Upper lobe of right lung (tissue), 1 donor: ENCODE results near the gene CHST15. TPM values are rescaled to one million over a fixed set of nuclear protein-coding genes. Genes with fewer than 3 reads are reported as not detected.

Experiments
- ATAC-seq: fragments of 200-7000 bp; cut with Tn5 transposase; one replicate; pipeline ENCODE4 v1.9.1; 2020; ENCODE audit warnings: mild to moderate bottlenecking, moderate library complexity
- DNase-seq: peaks from one replicate; pipeline ENCODE4 v3.0.0-alpha.2; 2020
- H3K27ac ChIP-seq: fragments of 200-600 bp; one replicate; pipeline ENCODE4 v1.8.0; 2022
- H3K27me3 ChIP-seq: fragments of 200-600 bp; one replicate; pipeline ENCODE4 v1.8.0; 2022; ENCODE audit warnings: mild to moderate bottlenecking
- H3K36me3 ChIP-seq: fragments of 200-600 bp; one replicate; pipeline ENCODE4 v1.8.0; 2022
- H3K4me1 ChIP-seq: fragments of 200-600 bp; one replicate; pipeline ENCODE4 v1.8.0; 2022
- H3K4me3 ChIP-seq: fragments of 200-600 bp; one replicate; pipeline ENCODE4 v1.8.0; 2022; ENCODE audit warnings: mild to moderate bottlenecking
- H3K9me3 ChIP-seq: fragments of 200-600 bp; one replicate; pipeline ENCODE4 v1.8.0; 2022
- intact Hi-C: fragments of 100-400 bp; cut with DNase I; formaldehyde crosslinking; loops from one replicate; pipeline ENCODE4 v1.11.0; 2022
- total RNA-seq: library from RNA; stranded (reverse); fragmentation: NEBNext Ultra II Directional; extraction: Animal tissue kit (Norgen Biotek cat#: 25700); gene quantifications from one replicate; pipeline ENCODE4 v1.2.1, GENCODE V29; 2021
- TF ChIP-seq, protein P1 (sequence below): fragments of 200-600 bp; IDR thresholded peaks from one replicate; pipeline ENCODE4 v1.8.0; 2022; ENCODE audit warnings: antibody characterized with exemption
- donor health status: DM: no; HTN: yes; CAD: no; lungs with severe emphysema.

CHST15 gene
- total RNA-seq, 1 donor from 2014 or later = 49.2 TPM

DNA sequence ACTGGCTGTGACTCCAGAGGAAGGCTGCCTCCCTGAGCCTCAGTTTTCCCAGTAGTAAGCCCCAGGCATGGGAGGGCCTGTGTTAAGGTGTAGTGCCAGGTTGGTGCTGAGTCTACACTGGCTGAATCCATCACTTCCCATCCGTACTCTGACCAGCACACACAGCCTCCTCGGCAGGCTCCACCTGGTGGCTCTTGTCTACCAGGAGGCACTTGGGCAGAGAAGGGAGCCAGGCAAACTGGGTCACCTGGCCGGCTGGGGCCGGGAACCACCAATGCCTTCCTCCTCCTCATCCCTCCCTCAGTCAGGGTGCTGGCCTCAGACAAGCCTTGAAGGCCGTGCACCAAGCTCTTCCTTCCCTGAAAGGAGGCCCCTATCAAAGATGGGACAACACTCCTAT, 75.7 kb downstream of the CHST15 start:
- DNase-seq (no peak), ATAC-seq (no peak)
- no peak overlapping the region for H3K4me3 ChIP-seq
- no peak overlapping the region for H3K27ac ChIP-seq
- H3K4me1 ChIP-seq = no peaks in the 10 kb centered on the region
- no peaks in the 10 kb centered on the region for H3K27me3 ChIP-seq
- intact Hi-C loops = no loop called here
- TF ChIP-seq, protein P1, sequence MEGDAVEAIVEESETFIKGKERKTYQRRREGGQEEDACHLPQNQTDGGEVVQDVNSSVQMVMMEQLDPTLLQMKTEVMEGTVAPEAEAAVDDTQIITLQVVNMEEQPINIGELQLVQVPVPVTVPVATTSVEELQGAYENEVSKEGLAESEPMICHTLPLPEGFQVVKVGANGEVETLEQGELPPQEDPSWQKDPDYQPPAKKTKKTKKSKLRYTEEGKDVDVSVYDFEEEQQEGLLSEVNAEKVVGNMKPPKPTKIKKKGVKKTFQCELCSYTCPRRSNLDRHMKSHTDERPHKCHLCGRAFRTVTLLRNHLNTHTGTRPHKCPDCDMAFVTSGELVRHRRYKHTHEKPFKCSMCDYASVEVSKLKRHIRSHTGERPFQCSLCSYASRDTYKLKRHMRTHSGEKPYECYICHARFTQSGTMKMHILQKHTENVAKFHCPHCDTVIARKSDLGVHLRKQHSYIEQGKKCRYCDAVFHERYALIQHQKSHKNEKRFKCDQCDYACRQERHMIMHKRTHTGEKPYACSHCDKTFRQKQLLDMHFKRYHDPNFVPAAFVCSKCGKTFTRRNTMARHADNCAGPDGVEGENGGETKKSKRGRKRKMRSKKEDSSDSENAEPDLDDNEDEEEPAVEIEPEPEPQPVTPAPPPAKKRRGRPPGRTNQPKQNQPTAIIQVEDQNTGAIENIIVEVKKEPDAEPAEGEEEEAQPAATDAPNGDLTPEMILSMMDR = no peak
- H3K36me3 ChIP-seq = peaks cover 21% of the 10 kb centered on the region
- no peaks in the 10 kb centered on the region for H3K9me3 ChIP-seq

DNA sequence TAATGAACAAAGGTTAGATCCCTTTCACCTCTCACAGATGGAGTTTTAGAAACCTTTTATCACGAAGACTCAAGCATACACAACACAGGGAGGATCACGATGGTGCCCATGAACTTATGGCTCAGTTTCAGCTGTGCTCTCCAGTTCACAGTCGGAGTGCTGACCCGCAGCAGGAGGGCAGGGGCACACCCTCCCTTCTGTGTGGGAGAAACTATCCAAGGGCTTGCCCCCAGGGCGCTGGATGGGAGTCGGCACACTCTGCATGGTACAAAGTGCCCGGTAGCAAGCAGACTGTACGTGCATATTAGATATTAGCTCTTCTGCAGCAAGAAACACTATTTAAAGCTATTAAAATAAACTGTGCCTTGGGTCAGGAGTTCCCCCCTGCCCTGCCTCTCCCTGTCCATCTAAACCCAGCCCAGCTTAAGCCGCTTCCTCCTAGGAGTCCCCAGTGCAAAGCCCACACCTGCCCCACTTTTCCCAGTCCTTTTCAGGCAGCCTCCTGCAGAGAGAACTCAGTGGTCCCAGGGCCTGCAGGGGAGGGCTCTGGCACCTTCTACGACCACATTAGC, 76.5 kb downstream of the CHST15 start:
- no peaks in the 10 kb centered on the region for H3K27me3 ChIP-seq
- ATAC-seq (no peak), DNase-seq (no peak)
- intact Hi-C loops = no loop called here
- H3K9me3 ChIP-seq = no peaks in the 10 kb centered on the region
- H3K27ac ChIP-seq = no peak overlapping the region
- H3K4me3 ChIP-seq = no peak overlapping the region
- H3K4me1 ChIP-seq = no peaks in the 10 kb centered on the region
- TF ChIP-seq, protein P1 = no peak
- H3K36me3 ChIP-seq = peaks cover 21% of the 10 kb centered on the region

DNA sequence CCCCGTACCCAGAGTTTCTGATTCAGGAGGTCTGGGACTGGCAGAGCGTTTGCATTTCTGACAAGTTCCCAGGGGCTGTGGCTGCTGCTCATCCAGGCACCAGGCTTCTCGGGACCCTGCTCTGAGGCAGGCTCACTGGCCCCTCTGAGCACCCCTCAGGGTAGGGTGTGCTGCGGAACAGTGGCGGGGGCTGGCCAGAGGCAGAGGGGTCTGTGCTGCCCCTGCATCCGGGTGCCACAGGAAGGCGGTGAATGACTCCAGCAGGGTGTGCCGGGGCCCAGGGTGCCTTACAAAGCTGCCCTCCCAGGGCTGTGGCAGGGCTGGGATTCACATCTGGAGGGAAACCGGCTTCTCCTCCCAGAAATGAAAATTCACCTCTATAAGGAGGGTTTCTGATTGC, 77.4 kb downstream of the CHST15 start:
- no peak for ATAC-seq
- Histone ChIP-seq H3K36me3 (peaks cover 17% of the 10 kb centered on the region), H3K27me3 (no peaks in the 10 kb centered on the region), H3K4me1 (no peaks in the 10 kb centered on the region), H3K4me3 (no peak overlapping the region), H3K27ac (no peak overlapping the region), H3K9me3 (no peaks in the 10 kb centered on the region)
- no peak for DNase-seq
- intact Hi-C loops = no loop called here
- TF ChIP-seq, protein P1 = no peak

DNA sequence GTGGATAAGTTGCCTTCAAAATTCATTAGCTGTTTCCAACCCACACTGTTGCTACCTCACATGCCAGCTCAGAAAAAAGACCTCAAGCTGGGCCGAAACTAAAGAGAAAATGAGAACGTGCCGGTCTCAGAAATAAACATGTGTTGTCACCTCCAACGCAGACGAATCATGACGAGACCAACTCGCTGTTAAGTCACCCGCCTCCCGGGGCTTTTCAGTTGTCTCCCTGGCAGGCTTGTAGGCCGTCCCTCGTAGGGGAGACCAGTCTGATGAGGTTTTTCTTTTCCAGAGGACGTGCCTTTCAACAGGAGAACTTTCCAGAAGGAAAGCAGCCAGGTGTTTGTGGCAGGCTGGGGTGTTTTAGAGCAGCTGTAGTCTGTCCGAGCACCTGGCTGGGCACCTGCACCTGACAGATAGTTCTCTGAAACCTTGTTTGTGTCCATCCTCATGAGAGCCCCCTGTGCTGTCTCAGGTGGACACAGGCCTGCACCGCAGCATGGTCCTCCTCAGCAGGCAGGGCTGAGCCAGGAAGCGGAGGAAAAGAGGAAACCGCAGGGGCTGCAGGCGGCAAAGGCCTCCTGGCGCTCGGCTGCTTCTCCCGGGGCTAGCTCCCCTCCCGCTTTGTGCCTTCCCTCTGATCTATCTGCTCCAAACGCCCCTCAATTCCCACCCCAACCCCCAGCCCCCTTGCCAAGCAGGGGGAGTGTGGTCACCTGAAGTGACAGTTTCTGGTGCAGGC, 78.8 kb downstream of the CHST15 start:
- Histone ChIP-seq H3K9me3 (no peaks in the 10 kb centered on the region), H3K4me1 (no peaks in the 10 kb centered on the region), H3K27ac (no peak overlapping the region), H3K36me3 (peaks cover 13% of the 10 kb centered on the region), H3K4me3 (no peak overlapping the region), H3K27me3 (no peaks in the 10 kb centered on the region)
- TF ChIP-seq, protein P1 = no peak
- DNase-seq (no peak), ATAC-seq (no peak)
- intact Hi-C loops = no loop called here

DNA sequence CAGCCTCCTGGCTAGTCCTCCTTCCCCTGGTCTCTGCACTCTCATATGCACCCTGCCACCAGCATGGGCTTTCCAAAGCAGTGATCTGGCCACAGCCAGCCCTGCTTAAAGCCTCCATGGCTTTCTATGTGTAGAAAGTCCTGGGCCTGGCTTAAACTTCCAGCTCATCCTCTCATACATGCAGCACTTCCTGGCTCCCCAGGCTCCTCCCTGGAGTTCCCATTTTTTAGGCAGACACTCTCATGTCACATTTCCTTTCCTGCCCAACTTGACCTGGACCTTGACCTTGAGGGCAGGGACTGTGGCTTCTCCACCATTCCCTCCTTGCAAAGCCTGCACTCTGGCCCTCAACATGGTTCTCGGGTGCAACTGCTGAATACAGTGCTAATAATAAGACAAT, 79.5 kb downstream of the CHST15 start:
- no peaks in the 10 kb centered on the region for H3K4me1 ChIP-seq
- H3K27ac ChIP-seq = no peak overlapping the region
- DNase-seq (no peak), ATAC-seq (no peak)
- no peaks in the 10 kb centered on the region for H3K27me3 ChIP-seq
- H3K36me3 ChIP-seq = peaks cover 17% of the 10 kb centered on the region
- no peak overlapping the region for H3K4me3 ChIP-seq
- intact Hi-C loops = no loop called here
- TF ChIP-seq, protein P1 = no peak
- H3K9me3 ChIP-seq = no peaks in the 10 kb centered on the region
